GM23338 (cell line): ENCODE results near the gene BAZ1B. TPM values are rescaled to one million over a fixed set of nuclear protein-coding genes. Genes with fewer than 3 reads are reported as not detected.

Experiments used
- ATAC-seq: fragments of 200-7000 bp; cut with Tn5 transposase; 3 replicates; pipeline ENCODE4 v1.9.1; 2020
- DNase-seq: peaks from one replicate; pipeline ENCODE4 v3.0.0-alpha.2; 2015; ENCODE audit warnings: low spot score
- H2AFZ ChIP-seq: fragments of 200-600 bp; sonication (generic); 2 replicates; pipeline ENCODE4 v1.8.0; 2016; ENCODE audit warnings: antibody characterized with exemption, mild to moderate bottlenecking, moderate library complexity
- H3F3A ChIP-seq: fragments of 200-600 bp; sonication (generic); replicated peaks from 2 replicates; pipeline ENCODE4 v1.8.0; 2017; ENCODE audit warnings: antibody characterized with exemption, mixed run types, low read depth
- H3K27ac ChIP-seq: fragments of 200-600 bp; sonication (generic); 2 replicates; pipeline ENCODE4 v1.6.1; 2016; ENCODE audit warnings: low read depth
- H3K27me3 ChIP-seq: fragments of 200-600 bp; sonication (generic); 2 replicates; pipeline ENCODE4 v1.8.0; 2016; ENCODE audit warnings: mild to moderate bottlenecking, mixed run types, moderate library complexity; ENCODE audit not compliant: insufficient read depth
- H3K36me3 ChIP-seq: fragments of 200-600 bp; sonication (generic); 2 replicates; pipeline ENCODE4 v1.8.0; 2016; ENCODE audit warnings: mild to moderate bottlenecking; ENCODE audit not compliant: insufficient read depth
- H3K4me1 ChIP-seq: fragments of 200-600 bp; sonication (generic); 2 replicates; pipeline ENCODE4 v1.8.0; 2016; ENCODE audit warnings: mild to moderate bottlenecking, moderate library complexity; ENCODE audit not compliant: insufficient read depth
- H3K4me2 ChIP-seq: fragments of 200-600 bp; sonication (generic); 2 replicates; pipeline ENCODE4 v1.7.1; 2017; ENCODE audit warnings: mixed run types
- H3K4me3 ChIP-seq: fragments of 200-600 bp; sonication (generic); 2 replicates; pipeline ENCODE4 v1.6.1; 2016; ENCODE audit warnings: mixed run types
- H3K79me2 ChIP-seq: fragments of 200-600 bp; sonication (generic); replicated peaks from 2 replicates; pipeline ENCODE4 v1.8.0; 2017; ENCODE audit warnings: mild to moderate bottlenecking; ENCODE audit not compliant: insufficient read depth
- H3K9me2 ChIP-seq: fragments of 200-600 bp; sonication (generic); 2 replicates; pipeline ENCODE4 v1.8.0; 2017; ENCODE audit not compliant: insufficient read depth
- H4K20me1 ChIP-seq: fragments of 200-600 bp; sonication (generic); replicated peaks from 2 replicates; pipeline ENCODE4 v1.8.0; 2017; ENCODE audit warnings: mild to moderate bottlenecking; ENCODE audit not compliant: insufficient read depth
- H3K27ac Mint-ChIP-seq: 2 replicates; pipeline ENCODE4 v1.8.0; 2020; ENCODE audit warnings: inconsistent platforms, mild to moderate bottlenecking, moderate library complexity, mixed read lengths
- H3K27me3 Mint-ChIP-seq: 3 replicates; pipeline ENCODE4 v1.8.0; 2022; ENCODE audit warnings: low read depth, mild to moderate bottlenecking, moderate library complexity, mixed read lengths, inconsistent platforms; ENCODE audit not compliant: insufficient read depth, poor library complexity
- H3K36me3 Mint-ChIP-seq: 3 replicates; pipeline ENCODE4 v1.8.0; 2021; ENCODE audit warnings: low read depth, mild to moderate bottlenecking, inconsistent platforms, moderate library complexity, mixed read lengths
- H3K4me1 Mint-ChIP-seq: 3 replicates; pipeline ENCODE4 v1.8.0; 2020; ENCODE audit warnings: mild to moderate bottlenecking, inconsistent platforms, mixed read lengths
- H3K4me3 Mint-ChIP-seq: 3 replicates; pipeline ENCODE4 v1.8.0; 2021; ENCODE audit warnings: moderate library complexity, mild to moderate bottlenecking, inconsistent platforms, mixed read lengths
- H3K9me3 Mint-ChIP-seq: 3 replicates; pipeline ENCODE4 v1.8.0; 2020; ENCODE audit warnings: moderate library complexity, mild to moderate bottlenecking, inconsistent platforms, mixed read lengths
- EZH2phosphoT487 ChIP-seq: fragments of 200-600 bp; sonication (generic); IDR thresholded peaks from one replicate; pipeline ENCODE4 v1.8.1; 2018; ENCODE audit warnings: antibody characterized with exemption; ENCODE audit not compliant: unreplicated experiment
- JUNB ChIP-seq: IDR thresholded peaks from one replicate; pipeline ENCODE4 v1.6.1; 2016; ENCODE audit warnings: antibody characterized with exemption; ENCODE audit not compliant: unreplicated experiment
- NANOG ChIP-seq: IDR thresholded peaks from 2 replicates; pipeline ENCODE4 v1.6.1; 2016; ENCODE audit warnings: antibody characterized with exemption, borderline replicate concordance
- POLR2AphosphoS5 ChIP-seq: IDR thresholded peaks from 2 replicates; pipeline ENCODE4 v1.6.1; 2016; ENCODE audit warnings: antibody characterized with exemption, low read depth
- ZNF114 ChIP-seq: fragments of 250-450 bp; sonication (Bioruptor Pico); IDR thresholded peaks from 2 replicates; pipeline ENCODE4 v1.5.0; 2020; ENCODE audit warnings: mild to moderate bottlenecking, moderate library complexity
- polyA plus RNA-seq: library from polyadenylated mRNA; unstranded; fragments of >200 nt; fragmentation: Nextera tagmentation; extraction: Ambion mirVana; gene quantifications from 2 replicates; pipeline ENCODE4 v1.2.1, GENCODE V29; 2016
- total RNA-seq: library from RNA; depleted of rRNA; stranded (reverse); fragments of >200 nt; shearing (Covaris generic); gene quantifications from 2 replicates; pipeline ENCODE4 v1.2.3, GENCODE V29; 2014
- TF ChIP-seq, protein P1 (sequence below): fragments of 250-450 bp; sonication (Bioruptor Pico); IDR thresholded peaks from 2 replicates; pipeline ENCODE4 v1.5.0; 2020; ENCODE audit warnings: mild to moderate bottlenecking, moderate library complexity

Gene BAZ1B
- total and polyA plus RNA-seq, 2 experiments from 2014 or later, result 40.4 to 70.7 TPM

DNA sequence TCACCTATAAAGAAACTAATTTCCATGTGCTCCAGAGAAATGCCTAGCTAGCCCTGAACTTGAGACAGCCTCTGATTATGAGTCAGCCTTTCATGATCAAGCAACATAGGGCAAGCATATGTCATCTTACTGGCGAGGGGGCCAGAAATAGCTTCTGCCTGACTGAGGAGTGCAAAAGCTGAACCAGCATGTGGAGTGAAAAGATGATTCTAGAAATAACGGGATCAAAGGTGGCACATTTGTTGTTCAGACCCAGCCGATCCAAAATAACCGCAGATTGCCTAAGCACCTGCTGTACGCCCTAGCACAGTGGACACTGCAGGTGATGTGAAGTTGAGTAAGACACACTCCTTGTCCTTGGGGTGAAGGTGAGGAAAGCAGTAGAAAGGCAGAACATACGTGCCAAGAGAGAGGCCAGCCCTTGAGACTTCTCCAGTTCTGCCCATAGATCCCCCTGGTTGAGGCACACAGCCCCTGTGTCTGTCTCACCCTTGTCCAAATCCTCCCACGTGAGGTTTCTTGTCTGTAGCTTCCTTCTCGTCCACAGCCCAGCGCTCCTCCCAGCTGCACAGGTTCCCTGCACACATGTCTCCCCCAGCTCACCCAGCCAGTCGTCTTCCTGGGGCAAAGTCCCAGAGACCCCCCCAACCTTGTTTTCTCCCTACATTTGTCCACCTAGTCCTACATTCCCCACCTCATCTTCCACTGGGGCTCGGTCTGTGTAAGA, 38.2 kb upstream of the BAZ1B start (continued):
- TF ChIP-seq, protein P1, sequence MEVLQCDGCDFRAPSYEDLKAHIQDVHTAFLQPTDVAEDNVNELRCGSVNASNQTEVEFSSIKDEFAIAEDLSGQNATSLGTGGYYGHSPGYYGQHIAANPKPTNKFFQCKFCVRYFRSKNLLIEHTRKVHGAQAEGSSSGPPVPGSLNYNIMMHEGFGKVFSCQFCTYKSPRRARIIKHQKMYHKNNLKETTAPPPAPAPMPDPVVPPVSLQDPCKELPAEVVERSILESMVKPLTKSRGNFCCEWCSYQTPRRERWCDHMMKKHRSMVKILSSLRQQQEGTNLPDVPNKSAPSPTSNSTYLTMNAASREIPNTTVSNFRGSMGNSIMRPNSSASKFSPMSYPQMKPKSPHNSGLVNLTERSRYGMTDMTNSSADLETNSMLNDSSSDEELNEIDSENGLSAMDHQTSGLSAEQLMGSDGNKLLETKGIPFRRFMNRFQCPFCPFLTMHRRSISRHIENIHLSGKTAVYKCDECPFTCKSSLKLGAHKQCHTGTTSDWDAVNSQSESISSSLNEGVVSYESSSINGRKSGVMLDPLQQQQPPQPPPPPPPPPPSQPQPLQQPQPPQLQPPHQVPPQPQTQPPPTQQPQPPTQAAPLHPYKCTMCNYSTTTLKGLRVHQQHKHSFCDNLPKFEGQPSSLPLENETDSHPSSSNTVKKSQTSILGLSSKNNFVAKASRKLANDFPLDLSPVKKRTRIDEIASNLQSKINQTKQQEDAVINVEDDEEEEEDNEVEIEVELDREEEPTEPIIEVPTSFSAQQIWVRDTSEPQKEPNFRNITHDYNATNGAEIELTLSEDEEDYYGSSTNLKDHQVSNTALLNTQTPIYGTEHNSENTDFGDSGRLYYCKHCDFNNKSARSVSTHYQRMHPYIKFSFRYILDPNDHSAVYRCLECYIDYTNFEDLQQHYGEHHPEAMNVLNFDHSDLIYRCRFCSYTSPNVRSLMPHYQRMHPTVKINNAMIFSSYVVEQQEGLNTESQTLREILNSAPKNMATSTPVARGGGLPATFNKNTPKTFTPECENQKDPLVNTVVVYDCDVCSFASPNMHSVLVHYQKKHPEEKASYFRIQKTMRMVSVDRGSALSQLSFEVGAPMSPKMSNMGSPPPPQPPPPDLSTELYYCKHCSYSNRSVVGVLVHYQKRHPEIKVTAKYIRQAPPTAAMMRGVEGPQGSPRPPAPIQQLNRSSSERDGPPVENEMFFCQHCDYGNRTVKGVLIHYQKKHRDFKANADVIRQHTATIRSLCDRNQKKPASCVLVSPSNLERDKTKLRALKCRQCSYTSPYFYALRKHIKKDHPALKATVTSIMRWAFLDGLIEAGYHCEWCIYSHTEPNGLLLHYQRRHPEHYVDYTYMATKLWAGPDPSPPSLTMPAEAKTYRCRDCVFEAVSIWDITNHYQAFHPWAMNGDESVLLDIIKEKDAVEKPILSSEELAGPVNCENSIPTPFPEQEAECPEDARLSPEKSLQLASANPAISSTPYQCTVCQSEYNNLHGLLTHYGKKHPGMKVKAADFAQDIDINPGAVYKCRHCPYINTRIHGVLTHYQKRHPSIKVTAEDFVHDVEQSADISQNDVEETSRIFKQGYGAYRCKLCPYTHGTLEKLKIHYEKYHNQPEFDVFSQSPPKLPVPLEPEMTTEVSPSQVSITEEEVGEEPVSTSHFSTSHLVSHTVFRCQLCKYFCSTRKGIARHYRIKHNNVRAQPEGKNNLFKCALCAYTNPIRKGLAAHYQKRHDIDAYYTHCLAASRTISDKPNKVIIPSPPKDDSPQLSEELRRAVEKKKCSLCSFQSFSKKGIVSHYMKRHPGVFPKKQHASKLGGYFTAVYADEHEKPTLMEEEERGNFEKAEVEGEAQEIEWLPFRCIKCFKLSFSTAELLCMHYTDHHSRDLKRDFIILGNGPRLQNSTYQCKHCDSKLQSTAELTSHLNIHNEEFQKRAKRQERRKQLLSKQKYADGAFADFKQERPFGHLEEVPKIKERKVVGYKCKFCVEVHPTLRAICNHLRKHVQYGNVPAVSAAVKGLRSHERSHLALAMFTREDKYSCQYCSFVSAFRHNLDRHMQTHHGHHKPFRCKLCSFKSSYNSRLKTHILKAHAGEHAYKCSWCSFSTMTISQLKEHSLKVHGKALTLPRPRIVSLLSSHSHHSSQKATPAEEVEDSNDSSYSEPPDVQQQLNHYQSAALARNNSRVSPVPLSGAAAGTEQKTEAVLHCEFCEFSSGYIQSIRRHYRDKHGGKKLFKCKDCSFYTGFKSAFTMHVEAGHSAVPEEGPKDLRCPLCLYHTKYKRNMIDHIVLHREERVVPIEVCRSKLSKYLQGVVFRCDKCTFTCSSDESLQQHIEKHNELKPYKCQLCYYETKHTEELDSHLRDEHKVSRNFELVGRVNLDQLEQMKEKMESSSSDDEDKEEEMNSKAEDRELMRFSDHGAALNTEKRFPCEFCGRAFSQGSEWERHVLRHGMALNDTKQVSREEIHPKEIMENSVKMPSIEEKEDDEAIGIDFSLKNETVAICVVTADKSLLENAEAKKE (CRISPR knock-in tag), result no peak
- TF ChIP-seq NANOG (no peak), EZH2phosphoT487 (no peak), JUNB (no peak), ZNF114 (CRISPR knock-in tag) (no peak)

DNA sequence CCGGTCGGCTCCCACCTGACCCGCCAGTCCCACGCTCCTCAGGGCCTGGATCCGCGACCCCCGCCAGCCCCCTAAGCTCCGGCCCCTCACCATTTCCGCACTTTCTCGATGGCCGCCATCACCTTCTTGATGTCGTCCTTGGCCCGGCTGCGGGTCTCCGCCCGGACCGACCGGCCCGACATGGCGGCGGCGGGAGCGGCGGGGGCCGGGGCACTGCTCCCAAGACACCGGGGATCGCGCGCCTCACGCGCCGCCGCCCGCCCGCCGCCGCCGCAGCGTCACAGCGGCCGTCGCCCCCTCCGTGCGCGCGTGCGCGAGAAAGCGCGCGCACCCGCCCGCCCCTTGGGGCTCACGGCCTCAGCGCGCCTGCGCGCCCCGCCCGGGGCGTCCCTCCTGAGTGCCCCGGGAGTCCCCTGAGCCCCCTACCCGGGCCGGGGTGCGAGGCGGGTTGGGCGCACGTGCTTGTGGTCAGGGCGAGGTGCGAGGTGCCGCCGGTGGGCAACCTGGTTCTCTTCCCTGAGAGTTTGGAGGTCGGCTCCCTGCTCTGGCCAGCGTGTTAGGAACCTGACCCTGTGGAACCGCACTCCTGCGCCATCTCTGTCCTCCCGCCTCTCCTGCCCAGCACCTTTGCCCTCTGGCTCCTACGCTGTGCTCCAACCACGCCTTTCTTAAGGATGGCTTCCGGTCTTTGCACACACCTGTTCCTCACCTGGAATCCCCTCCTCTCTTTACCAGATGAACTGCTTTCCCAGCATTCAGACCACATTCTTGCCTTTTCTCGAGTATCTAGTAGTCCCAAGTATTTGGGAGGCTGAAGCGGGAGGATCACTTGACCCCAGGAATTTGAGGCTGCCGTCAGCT, 35.5 kb upstream of the BAZ1B start, which contains the start of gene BCL7B:
Gene BCL7B (minus strand): TSS at position 294 of the 861 bp plus-strand sequence. CDS start 112 bp downstream, at position 182.
- Histone ChIP-seq H3K27ac (peak within 1 kb of the TSS; percentile 96; the same call in 1 of the 2 replicates), H3K4me1 (0 out of 2 replicates have a peak, but pooled peaks cover 6% of the 10 kb centered on the region), H4K20me1 (peaks cover 18% of the 10 kb centered on the region), H3K4me3 (peak within 1 kb of the TSS; percentile 85), H3F3A (peaks cover 13% of the 10 kb centered on the region), H3K27me3 (peaks cover 25% of the 10 kb centered on the region), H3K79me2 (peaks cover 37% of the 10 kb centered on the region), H3K4me2 (peak within 1 kb of the TSS; percentile 95), H3K36me3 (no peaks in the 10 kb centered on the region; the same call in 1 of the 2 replicates), H2AFZ (peak within 1 kb of the TSS; percentile 19; the same call in 1 of the 2 replicates), H3K9me2 (no peaks in the 10 kb centered on the region)
- Mint-ChIP-seq H3K4me3 (peak within 1 kb of the TSS; percentile 86), H3K4me1 (peaks cover 11% of the 10 kb centered on the region), H3K36me3 (peaks cover 9% of the 10 kb centered on the region; the same call in 2 of the 3 replicates), H3K27ac (peak within 1 kb of the TSS; percentile 96), H3K9me3 (peaks cover 3% of the 10 kb centered on the region; the same call in 1 of the 3 replicates), H3K27me3 (peaks cover 21% of the 10 kb centered on the region)
- peak; percentile 57 for TF ChIP-seq POLR2AphosphoS5
- TF ChIP-seq, protein P1 (CRISPR knock-in tag), result no peak
- ATAC-seq, result peak; percentile 55
- peak; percentile 77 for DNase-seq
